HG03520 (cell line): Measurements from ENCODE around the gene MAML3.

Experiments used
- ATAC-seq: cut with Tn5 transposase; IDR thresholded peaks from one replicate; pipeline ENCODE4 v1.9.1; 2021; ENCODE audit warnings: mild to moderate bottlenecking, moderate library complexity; ENCODE audit not compliant: unreplicated experiment

Gene MAML3

GRCh38 chr4:139851133-139851532, 302.9 kb downstream of the MAML3 start:
- ATAC-seq = no peak

DNA sequence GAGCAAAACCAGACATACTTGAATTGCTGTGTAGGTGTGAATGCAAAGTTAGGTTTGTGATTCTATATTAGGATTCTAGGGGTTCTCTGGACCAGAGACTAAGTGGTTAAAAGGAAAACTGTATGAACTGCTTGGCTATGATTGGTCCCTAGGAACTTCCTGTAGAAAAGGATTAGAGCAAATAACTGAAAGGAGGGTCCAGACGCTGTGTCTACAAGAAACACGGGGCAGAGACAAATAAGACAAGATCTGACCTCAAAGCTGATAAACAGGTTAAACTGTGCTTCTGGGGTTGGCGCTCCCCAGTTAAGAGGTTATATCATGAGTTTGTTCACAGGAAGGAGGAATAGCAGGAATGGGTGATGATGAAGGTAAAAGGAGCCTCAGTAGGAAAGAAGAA, 304.8 kb downstream of the MAML3 start:
- ATAC-seq = no peak

DNA sequence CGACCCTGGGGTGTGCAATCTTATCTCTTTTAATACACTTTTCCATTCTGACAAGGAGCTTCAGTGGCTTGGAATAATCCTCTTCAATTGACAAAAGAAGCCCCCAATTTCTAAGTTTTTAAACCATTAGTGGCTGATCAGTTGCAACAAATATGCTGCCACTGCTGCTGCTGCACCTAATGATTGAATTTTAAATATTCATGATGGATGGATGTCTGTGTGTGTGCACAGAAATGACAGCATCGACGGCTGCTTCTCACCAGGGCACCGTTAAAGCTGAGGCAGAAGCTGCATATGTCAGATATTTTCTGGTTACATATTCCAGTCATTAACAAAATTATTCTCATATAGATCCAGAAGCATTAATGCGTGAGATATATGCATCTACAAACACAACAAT, 306.0 kb downstream of the MAML3 start:
- no peak for ATAC-seq

GRCh38 chr4:139847602-139848001, 306.4 kb downstream of the MAML3 start:
- no peak for ATAC-seq

- no peak for ATAC-seq
Observed at GRCh38 chr4:139846766-139847165, 307.2 kb downstream of the MAML3 start.

- no peak for ATAC-seq
Observed at GRCh38 chr4:139845453-139846093, 308.4 kb downstream of the MAML3 start.

GRCh38 chr4:139844459-139845036, 309.4 kb downstream of the MAML3 start:
- ATAC-seq = no peak

- no peak for ATAC-seq
Observed at GRCh38 chr4:139844057-139844456, 309.9 kb downstream of the MAML3 start.

- no peak for ATAC-seq
Observed at GRCh38 chr4:139843641-139844040, 310.3 kb downstream of the MAML3 start.

DNA sequence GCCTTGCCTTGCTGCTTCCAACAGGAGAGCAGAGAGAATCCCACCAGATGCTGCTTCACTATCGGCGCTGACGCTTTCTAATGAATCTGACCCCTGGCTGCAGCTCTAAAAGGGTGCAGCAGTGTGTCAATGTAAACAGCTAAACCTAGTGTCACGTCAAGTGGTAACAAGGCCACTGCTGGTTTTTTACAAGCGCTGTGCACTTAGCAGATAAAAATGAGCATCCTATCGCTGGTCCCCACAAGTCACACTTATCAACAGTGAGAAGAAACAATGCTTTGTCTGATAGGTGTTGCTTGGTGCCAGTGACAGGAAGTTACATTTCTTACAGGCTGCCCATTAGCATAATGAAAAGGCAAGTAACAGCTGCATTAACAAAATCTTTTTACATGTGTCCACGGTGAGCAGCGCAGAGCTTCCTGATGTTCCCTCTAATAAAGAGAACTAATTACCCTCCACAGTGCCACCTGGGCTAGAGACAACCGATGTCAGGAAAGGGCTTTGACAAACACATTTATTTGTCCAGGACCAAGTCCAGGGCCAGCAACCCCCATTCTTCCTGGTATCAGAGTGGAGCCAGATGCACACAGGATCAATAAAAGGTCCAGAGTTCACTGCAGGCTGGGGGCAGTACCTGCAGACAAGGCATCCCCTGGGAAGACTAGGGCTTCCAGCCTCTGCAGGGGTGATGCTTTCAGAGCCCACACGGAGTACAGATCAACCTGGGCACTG, 312.4 kb downstream of the MAML3 start:
- no peak for ATAC-seq

DNA sequence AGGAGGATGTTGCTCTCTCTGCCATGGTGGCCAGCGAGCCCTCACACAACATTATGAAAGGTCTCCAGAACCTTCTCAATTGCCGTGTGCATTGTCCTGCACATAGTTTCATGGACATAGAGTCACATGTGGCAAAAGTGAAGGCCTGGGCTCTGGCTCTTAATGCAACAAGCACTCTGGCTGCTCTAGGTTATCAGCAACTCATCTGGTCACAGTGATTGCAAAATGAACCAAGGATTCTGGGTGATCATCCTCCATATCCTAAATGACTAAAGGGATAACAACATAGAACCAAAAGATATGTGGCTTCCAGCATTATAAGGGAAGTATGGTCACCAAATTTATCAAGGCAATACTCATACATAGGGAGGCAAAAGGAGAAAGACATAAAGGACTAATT, 313.2 kb downstream of the MAML3 start:
- no peak for ATAC-seq

DNA sequence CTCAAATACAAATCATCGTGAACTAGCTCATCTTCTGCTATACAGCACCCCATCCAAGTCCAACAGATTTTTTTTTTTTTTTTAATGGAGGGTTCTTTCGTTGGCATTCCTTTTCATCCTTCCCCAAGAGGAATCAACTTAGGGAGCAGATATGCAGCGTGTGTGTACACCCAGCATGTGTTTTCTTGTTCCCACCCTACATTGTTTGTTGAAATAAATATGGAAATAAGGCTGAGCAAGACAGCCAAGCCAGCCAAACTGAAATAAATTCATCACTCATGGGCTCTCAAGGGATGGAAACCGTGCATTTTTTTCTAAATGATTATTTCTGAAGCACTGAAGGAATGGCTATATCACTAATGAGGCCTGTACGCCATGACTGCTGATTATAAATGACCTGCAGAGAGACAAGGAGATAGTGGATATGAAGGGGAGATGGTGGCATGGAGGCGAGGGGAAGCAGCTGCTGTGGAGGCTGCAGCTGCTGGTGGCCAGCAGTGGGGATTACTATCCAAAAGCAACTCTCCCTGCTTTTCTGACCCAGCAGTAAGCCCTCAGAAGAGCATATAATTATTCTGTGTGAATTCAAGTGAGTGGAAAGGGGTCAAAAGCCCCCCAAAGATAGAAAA, 314.5 kb downstream of the MAML3 start:
- no peak for ATAC-seq

- ATAC-seq = no peak
Observed at GRCh38 chr4:139838811-139839210, 315.2 kb downstream of the MAML3 start.

DNA sequence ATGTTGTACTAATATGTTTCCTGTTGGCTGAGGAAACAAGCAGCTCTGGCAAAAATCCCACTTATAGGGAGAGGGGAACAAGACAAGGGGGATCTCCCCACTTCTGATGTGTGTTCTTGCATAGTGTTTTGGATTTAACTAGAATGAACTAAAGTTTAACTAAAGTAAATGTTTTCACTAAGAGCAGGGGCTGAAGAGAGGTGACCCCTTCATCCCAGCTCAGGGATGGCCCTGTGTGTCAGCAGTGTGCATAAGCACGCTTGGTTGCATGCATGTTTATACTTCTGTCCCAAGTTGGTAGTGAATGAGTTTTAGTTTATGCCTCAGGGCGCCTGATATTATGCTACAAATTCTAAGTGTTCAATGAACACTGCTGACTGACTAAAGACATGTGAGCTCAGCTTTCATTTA, 319.0 kb downstream of the MAML3 start:
- ATAC-seq = no peak

- ATAC-seq = no peak
Observed at GRCh38 chr4:139834226-139834662, 319.7 kb downstream of the MAML3 start.

DNA sequence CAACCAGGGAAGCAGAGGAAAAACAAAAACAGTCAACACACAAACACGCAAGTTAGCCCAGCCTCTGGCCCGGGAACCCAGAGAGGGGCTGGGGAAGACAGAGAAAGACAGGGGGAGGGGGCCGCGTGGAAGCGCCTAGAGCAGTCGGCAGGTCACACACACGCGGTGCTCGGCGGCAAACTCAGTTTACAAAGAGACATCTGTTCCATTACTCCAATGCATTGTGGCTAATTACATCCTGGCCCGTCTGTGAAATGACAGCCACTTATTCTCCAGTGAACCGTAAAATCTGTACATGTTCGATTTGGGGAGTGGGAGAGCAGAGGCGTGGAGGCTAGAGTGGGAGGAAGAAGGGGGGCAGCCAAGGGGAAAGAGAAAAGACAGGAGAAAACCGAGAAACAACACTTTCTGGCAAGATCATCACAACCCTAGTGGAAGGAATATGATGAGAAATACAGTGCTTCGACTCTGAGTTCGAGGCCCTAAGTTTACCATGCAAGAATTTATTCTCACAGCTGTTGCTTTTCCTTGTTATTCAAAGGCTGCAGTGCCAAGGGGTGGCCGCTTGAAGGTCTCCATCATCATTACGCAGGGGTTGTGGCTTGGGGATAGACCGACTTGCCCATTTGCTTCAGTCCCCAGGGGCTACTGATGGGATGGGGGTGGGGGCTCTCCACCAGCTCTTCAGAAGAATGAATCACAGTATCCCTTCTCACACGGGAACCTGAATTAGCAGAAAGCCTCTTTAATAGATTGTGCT, 320.7 kb downstream of the MAML3 start:
- ATAC-seq = no peak

DNA sequence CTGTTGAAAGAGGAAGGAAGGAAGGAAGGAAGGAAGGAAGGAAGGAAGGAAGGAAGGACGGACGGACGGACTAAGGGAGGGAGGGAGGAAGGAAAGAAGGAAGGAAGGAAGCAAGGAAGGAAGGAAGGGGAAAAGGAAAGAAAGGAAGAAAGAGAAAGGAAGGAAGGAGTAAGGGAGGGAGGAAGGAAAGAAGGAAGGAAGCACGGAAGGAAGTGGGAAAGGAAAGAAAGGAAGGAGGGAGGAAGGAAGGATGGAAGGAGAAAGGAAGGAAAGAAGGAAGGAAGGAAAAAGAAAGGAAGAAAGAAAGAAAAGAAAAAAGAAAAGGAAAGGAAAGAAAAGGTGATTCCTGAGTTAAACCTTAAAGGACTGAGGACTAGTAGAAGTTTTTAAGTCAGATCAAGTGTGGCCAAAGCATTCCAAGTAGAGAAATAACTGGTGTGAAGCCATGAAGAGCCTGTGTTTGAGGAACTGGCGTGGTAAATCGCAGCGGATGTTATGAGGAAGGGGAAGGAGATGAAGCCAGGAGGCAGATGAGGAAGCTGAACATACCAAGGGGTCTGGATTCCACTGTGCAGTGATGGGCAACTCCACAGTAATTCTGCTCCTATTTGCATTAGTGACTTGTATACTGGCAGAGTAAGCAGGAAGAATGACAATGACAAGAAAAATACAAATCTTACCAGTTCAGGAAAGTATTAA, 324.9 kb downstream of the MAML3 start:
- ATAC-seq = no peak

DNA sequence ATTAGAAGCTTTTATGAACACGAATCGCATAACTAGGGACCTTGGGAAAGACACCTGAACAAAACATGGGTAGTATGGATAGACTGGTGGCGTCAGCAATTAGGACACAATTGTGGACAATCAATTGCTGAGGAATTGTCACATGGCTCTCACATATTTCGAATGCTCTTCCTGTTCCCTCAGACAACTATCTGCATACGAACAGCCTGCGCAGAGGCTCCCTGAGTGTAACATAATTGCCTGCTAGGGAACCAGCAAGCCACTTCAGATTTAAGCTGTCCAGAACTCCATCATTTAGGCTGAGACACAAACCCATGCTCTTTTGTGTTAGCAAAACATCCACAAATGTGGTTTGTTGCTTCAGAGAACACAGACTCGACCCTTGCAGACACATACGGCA, 327.6 kb downstream of the MAML3 start:
- no peak for ATAC-seq

DNA sequence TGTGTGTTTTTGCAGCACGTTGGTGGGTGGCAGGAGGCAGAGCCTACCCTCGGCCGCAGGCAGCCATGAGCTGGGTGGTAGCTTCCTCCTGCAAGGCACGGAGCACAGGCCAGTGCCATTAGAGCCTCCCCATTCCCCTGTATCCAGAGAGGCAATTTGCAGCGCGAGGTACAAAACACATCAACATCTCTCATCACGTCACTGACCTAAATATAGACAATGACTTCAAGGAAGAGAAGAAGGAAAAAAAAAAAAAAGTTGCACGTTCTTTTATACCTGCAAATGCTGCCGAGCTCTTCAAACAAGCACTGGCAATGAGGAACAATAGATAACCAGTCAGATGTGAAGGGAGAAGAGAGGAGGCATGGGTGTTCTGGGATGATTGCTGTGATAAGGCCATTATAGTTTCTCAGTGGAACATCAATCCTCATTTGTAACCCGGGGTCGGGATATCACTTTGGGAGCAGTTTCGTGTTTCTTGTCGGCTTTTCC, 328.4 kb downstream of the MAML3 start:
- no peak for ATAC-seq

- no peak for ATAC-seq
Observed at GRCh38 chr4:139824882-139825522, 329.0 kb downstream of the MAML3 start.
